Measurements from ENCODE around the gene TJP1.

The TJP1 gene

DNA sequence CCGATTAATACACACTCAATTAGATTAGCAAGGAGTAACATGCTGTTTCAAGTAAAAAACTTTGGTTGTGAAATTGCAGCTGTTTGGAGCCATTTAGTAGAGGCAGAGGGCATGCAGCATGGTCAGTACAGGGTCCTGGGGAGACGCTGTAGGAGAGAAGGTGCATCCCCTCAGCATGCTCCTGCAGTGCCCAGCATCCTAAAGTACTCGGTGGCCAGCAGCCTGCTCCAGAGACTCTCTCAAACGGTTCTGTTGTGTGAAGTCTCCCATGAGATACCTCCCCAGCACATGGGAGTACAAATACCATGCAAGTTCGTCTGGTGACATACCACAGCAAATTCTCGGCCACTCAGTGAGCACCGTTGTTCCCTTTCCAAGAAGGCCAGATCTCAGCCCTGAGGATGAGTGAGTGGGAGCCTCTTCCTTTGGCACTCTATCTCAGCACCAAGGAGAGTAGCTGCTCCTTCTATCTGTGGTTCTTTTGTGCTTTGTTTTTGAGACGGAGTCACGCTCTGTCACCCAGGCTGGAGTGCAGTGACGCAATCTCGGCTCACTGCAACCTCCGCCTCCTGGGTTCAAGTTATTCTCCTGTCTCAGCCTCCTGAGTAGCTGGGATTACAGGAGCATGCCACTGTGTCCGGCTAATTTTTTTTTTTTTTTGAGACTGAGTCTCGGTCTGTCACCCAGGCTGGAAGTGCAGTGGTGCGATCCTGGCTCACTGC is 72.7 kb downstream of the TJP1 start:
- H3K36me3 ChIP-seq (ENCODE audit: control insufficient read depth, insufficient read depth, low read length), result no peaks in the 10 kb centered on the region
- DNase-seq (ENCODE audit: extremely low read depth, insufficient read length), result no peak
- no peaks in the 10 kb centered on the region for H3K27me3 ChIP-seq (replicated peaks; ENCODE audit: control insufficient read depth, insufficient read depth, low read length)
- H3K4me3 ChIP-seq (replicated peaks; ENCODE audit: low read depth, low read length), result no peak overlapping the region
- TF ChIP-seq, protein P1, sequence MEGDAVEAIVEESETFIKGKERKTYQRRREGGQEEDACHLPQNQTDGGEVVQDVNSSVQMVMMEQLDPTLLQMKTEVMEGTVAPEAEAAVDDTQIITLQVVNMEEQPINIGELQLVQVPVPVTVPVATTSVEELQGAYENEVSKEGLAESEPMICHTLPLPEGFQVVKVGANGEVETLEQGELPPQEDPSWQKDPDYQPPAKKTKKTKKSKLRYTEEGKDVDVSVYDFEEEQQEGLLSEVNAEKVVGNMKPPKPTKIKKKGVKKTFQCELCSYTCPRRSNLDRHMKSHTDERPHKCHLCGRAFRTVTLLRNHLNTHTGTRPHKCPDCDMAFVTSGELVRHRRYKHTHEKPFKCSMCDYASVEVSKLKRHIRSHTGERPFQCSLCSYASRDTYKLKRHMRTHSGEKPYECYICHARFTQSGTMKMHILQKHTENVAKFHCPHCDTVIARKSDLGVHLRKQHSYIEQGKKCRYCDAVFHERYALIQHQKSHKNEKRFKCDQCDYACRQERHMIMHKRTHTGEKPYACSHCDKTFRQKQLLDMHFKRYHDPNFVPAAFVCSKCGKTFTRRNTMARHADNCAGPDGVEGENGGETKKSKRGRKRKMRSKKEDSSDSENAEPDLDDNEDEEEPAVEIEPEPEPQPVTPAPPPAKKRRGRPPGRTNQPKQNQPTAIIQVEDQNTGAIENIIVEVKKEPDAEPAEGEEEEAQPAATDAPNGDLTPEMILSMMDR (IDR thresholded peaks at IDR 0.05; ENCODE audit: insufficient read depth, low read length, poor library complexity, severe bottlenecking), result no peak

DNA sequence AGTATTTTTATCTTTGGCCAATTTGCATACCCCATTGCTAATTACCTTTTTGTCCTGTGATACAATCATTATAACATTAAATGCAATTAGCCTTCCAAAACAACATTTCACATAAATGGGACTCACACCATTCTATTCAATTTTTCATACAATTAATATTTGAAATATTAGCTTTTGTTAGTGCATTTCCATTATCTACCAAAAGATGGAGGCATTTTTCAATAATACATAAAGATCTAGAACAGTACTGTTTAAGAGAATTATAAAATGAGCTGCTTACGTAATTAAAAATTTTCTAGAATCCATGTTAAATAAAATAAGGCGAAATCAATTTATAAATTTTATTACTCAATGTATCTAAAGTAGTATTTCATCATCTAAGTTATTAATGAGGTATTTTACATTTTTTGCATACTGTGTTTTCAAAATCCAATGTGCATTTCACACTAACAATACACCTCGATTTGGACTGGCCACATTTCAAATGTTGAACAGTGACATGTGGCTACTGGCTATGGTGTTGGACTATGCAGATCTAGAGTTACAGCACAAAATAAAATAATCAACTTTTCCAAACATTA is 74.3 kb downstream of the TJP1 start:
- H3K4me3 ChIP-seq (replicated peaks; ENCODE audit: low read depth, low read length), result no peak overlapping the region
- H3K36me3 ChIP-seq (ENCODE audit: control insufficient read depth, insufficient read depth, low read length), result no peaks in the 10 kb centered on the region
- no peaks in the 10 kb centered on the region for H3K27me3 ChIP-seq (replicated peaks; ENCODE audit: control insufficient read depth, insufficient read depth, low read length)
- DNase-seq (ENCODE audit: extremely low read depth, insufficient read length), result no peak
- TF ChIP-seq, protein P1 (IDR thresholded peaks at IDR 0.05; ENCODE audit: insufficient read depth, low read length, poor library complexity, severe bottlenecking), result peak; percentile 13

DNA sequence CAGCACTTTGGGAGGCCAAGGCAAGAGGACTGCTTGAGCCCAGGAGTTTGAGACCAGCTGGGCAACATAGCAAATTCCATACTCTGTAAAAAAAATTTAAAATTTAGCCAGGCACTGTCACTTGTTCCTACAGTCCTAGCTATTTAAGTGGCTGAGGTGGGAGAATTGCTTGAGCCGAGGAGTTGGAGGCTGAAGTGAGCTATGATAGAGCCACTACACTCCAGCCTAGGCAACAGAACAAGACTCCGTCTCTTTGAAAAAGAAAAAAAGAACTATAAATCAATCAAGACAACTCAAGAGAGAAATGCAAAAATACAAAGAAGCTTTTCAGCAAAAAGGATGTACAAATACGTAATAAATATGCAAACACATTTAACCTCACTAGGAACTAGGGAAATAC is 78.8 kb downstream of the TJP1 start:
- no peak for DNase-seq (ENCODE audit: extremely low read depth, insufficient read length)
- no peak overlapping the region for H3K4me3 ChIP-seq (replicated peaks; ENCODE audit: low read depth, low read length)

DNA sequence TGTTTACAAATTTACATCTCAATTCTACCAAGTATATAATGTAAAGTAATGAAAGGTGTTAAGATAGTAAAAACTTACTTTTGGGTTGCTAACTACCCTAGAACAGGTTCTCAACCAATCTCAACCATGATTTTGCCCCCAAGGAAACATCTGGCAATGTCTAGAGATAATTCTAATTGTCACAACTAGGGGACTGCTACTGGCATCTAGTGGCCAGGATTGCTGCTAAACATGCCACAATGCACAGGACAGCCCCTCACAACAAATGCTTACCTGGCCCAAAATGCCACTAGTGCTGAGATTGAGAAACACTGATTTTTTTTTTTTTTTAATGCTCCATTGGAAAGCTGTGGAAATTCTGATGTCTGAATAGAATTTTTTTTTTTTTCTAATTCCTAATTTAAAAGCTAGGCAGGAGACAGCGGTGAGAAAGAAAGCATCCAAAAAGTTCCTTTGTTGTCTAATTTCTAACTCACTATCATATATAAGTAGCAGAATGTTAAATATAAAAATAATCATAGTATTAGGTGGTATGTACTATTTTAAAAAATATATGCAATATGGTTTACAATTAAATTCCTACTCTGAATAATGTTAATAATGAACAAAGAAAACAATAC is 81.5 kb downstream of the TJP1 start:
- DNase-seq (ENCODE audit: extremely low read depth, insufficient read length), result no peak
- TF ChIP-seq, protein P1 (IDR thresholded peaks at IDR 0.05; ENCODE audit: insufficient read depth, low read length, poor library complexity, severe bottlenecking), result peak; percentile 59

More for the DNA sequence above, 78.8 kb downstream of the TJP1 start:
- no peaks in the 10 kb centered on the region for H3K36me3 ChIP-seq (ENCODE audit: control insufficient read depth, insufficient read depth, low read length)
- TF ChIP-seq, protein P1 (IDR thresholded peaks at IDR 0.05; ENCODE audit: insufficient read depth, low read length, poor library complexity, severe bottlenecking), result no peak
- no peaks in the 10 kb centered on the region for H3K27me3 ChIP-seq (replicated peaks; ENCODE audit: control insufficient read depth, insufficient read depth, low read length)

DNA sequence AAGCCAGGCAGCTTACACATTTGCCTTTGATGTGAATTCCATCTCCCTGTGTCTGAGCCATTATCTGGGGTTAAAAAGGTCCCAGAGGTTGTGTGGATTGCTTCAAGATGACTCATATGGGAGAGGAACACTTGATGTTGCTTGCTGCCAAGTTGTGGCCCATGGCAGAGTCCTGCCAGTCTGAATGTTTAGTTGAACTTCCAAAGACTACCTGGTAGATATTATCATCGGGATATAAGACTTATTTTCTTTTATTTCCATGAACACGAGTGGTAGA is 85.6 kb downstream of the TJP1 start:
- TF ChIP-seq, protein P1 (IDR thresholded peaks at IDR 0.05; ENCODE audit: insufficient read depth, low read length, poor library complexity, severe bottlenecking), result no peak
- H3K27me3 ChIP-seq (replicated peaks; ENCODE audit: control insufficient read depth, insufficient read depth, low read length), result no peaks in the 10 kb centered on the region
- H3K4me3 ChIP-seq (replicated peaks; ENCODE audit: low read depth, low read length), result no peak overlapping the region
- no peak for DNase-seq (ENCODE audit: extremely low read depth, insufficient read length)
- no peaks in the 10 kb centered on the region for H3K36me3 ChIP-seq (ENCODE audit: control insufficient read depth, insufficient read depth, low read length)

More for the DNA sequence above, 81.5 kb downstream of the TJP1 start:
- no peak overlapping the region for H3K4me3 ChIP-seq (replicated peaks; ENCODE audit: low read depth, low read length)
- no peaks in the 10 kb centered on the region for H3K27me3 ChIP-seq (replicated peaks; ENCODE audit: control insufficient read depth, insufficient read depth, low read length)
- H3K36me3 ChIP-seq (ENCODE audit: control insufficient read depth, insufficient read depth, low read length), result no peaks in the 10 kb centered on the region

Measured in GM06990 (cell line).